ENCODE data around the gene ASPSCR1.

GRCh38 chr17:82030470-82031302 lies 53.3 kb downstream of the ASPSCR1 start:
- TF ChIP-seq, protein P1, sequence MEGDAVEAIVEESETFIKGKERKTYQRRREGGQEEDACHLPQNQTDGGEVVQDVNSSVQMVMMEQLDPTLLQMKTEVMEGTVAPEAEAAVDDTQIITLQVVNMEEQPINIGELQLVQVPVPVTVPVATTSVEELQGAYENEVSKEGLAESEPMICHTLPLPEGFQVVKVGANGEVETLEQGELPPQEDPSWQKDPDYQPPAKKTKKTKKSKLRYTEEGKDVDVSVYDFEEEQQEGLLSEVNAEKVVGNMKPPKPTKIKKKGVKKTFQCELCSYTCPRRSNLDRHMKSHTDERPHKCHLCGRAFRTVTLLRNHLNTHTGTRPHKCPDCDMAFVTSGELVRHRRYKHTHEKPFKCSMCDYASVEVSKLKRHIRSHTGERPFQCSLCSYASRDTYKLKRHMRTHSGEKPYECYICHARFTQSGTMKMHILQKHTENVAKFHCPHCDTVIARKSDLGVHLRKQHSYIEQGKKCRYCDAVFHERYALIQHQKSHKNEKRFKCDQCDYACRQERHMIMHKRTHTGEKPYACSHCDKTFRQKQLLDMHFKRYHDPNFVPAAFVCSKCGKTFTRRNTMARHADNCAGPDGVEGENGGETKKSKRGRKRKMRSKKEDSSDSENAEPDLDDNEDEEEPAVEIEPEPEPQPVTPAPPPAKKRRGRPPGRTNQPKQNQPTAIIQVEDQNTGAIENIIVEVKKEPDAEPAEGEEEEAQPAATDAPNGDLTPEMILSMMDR (IDR thresholded peaks at IDR 0.05), result peak in 5 of 7 experiments; percentile 89 to 95 (median 92)
- no peak for TF ChIP-seq POLR2A (IDR thresholded peaks at IDR 0.05)

All from stomach (tissue), 4 donors.